DOHH2 (cell line): ENCODE results near the gene TMEM61.

ENCODE experiments used
- CTCF ChIP-seq: fragments of 200-600 bp; sonication (generic); IDR thresholded peaks from one replicate; pipeline ENCODE4 v1.5.1; 2014; ENCODE audit warnings: antibody characterized with exemption, mild to moderate bottlenecking, low read depth, low read length; ENCODE audit not compliant: poor library complexity, severe bottlenecking
- EZH2phosphoT487 ChIP-seq: fragments of 200-600 bp; sonication (generic); IDR thresholded peaks from 2 replicates; pipeline ENCODE4 v1.6.1; 2017; ENCODE audit warnings: borderline replicate concordance, mild to moderate bottlenecking, antibody characterized with exemption, low read length, moderate library complexity, mixed read lengths

- TF ChIP-seq CTCF (no peak), EZH2phosphoT487 (no peak)
Measured at GRCh38 chr1:54945393-54945936, 35.0 kb upstream of the TMEM61 start.
